ENCODE data around the gene ZNF783. TPM values are rescaled to one million over a fixed set of nuclear protein-coding genes. Genes with fewer than 3 reads are reported as not detected.
A peak's percentile ranks its signal among the peaks of the same experiment; 100 is the strongest.

ZNF783 gene
- total and polyA plus RNA-seq, 9 of the 15 experiments (the other 6 are each of a cell fraction or from before 2014, with no cell fraction given), result 0.66 to 11.2 (median 5.4) TPM

DNA sequence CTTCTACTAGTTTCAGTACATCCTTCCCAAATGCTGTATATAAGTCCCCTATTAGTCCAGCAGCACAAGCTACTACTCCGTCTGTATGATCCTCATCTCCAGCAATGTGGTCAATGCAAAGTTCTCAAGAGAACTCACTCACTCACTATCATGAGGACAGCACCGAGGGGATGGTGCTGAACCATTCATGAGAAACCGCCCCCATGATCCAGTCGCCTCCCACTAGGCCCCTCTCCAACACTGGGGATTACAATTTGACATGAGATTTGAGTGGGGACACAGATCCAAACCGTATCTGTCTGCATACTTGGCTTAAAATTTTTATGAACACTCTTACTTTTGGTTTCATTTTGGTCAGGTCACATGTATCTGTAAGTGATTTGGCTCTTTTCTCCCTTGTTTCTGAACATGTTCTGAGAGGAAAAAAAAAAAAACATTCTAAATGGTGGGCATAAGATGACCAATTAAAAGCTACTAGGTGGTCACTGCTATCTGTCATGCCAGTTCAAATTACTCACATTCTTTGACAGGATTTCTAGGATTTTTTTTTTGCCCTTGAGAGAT lies 60.1 kb downstream of the ZNF783 start (continued):
- TF ChIP-seq, protein P1, sequence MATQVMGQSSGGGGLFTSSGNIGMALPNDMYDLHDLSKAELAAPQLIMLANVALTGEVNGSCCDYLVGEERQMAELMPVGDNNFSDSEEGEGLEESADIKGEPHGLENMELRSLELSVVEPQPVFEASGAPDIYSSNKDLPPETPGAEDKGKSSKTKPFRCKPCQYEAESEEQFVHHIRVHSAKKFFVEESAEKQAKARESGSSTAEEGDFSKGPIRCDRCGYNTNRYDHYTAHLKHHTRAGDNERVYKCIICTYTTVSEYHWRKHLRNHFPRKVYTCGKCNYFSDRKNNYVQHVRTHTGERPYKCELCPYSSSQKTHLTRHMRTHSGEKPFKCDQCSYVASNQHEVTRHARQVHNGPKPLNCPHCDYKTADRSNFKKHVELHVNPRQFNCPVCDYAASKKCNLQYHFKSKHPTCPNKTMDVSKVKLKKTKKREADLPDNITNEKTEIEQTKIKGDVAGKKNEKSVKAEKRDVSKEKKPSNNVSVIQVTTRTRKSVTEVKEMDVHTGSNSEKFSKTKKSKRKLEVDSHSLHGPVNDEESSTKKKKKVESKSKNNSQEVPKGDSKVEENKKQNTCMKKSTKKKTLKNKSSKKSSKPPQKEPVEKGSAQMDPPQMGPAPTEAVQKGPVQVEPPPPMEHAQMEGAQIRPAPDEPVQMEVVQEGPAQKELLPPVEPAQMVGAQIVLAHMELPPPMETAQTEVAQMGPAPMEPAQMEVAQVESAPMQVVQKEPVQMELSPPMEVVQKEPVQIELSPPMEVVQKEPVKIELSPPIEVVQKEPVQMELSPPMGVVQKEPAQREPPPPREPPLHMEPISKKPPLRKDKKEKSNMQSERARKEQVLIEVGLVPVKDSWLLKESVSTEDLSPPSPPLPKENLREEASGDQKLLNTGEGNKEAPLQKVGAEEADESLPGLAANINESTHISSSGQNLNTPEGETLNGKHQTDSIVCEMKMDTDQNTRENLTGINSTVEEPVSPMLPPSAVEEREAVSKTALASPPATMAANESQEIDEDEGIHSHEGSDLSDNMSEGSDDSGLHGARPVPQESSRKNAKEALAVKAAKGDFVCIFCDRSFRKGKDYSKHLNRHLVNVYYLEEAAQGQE (IDR thresholded peaks at IDR 0.05; ENCODE audit: borderline replicate concordance), result no peak; the same call in 1 of the 2 replicates
- TF ChIP-seq, protein P1 (CRISPR knock-in tag; IDR thresholded peaks at IDR 0.05; ENCODE audit: low read depth), result no peak
- TF ChIP-seq PYGO2 (tag; IDR thresholded peaks at IDR 0.05) (no peak), SMARCA4 (IDR thresholded peaks at IDR 0.05) (0 out of 2 replicates have a peak, but pooled peaks have one; percentile 8), NR3C1 (CRISPR knock-in tag; IDR thresholded peaks at IDR 0.05) (no peak), HDAC3 (IDR thresholded peaks at IDR 0.05; ENCODE audit: borderline replicate concordance, partially characterized antibody) (no peak), EGR1 (conservative IDR thresholded peaks at IDR 0.05) (peak; percentile 26; the same call in 1 of the 2 replicates)
- TF ChIP-seq, protein P2, sequence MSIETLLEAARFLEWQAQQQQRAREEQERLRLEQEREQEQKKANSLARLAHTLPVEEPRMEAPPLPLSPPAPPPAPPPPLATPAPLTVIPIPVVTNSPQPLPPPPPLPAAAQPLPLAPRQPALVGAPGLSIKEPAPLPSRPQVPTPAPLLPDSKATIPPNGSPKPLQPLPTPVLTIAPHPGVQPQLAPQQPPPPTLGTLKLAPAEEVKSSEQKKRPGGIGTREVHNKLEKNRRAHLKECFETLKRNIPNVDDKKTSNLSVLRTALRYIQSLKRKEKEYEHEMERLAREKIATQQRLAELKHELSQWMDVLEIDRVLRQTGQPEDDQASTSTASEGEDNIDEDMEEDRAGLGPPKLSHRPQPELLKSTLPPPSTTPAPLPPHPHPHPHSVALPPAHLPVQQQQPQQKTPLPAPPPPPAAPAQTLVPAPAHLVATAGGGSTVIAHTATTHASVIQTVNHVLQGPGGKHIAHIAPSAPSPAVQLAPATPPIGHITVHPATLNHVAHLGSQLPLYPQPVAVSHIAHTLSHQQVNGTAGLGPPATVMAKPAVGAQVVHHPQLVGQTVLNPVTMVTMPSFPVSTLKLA (conservative IDR thresholded peaks at IDR 0.05), result peak; percentile 27 to 33; a peak in 1 of 4 replicates
